ENCODE measurements around the gene ZNF862. TPM values are rescaled to one million over a fixed set of nuclear protein-coding genes. Genes with fewer than 3 reads are reported as not detected.

Gene ZNF862
- total RNA-seq, 1 donor from 2014 or later, result 22.8 TPM

GRCh38 chr7:149882248-149883047 lies 44.3 kb downstream of the ZNF862 start:
- Mint-ChIP-seq H3K4me3 (ENCODE audit: low read depth) (no peak overlapping the region), H3K27ac (peak overlapping the region; percentile 84), H3K9me3 (ENCODE audit: low read depth) (no peaks in the 10 kb centered on the region), H3K27me3 (no peaks in the 10 kb centered on the region), H3K36me3 (ENCODE audit: insufficient read depth) (no peaks in the 10 kb centered on the region), H3K4me1 (ENCODE audit: low read depth) (peaks cover 25% of the 10 kb centered on the region)
- no peak for DNase-seq (ENCODE audit: low spot score, unreplicated experiment)
- no peak for TF ChIP-seq CTCF (IDR thresholded peaks at IDR 0.05; ENCODE audit: unreplicated experiment)

GRCh38 chr7:149883048-149883438 lies 44.9 kb downstream of the ZNF862 start:
- no peak for TF ChIP-seq CTCF (IDR thresholded peaks at IDR 0.05; ENCODE audit: unreplicated experiment)
- Mint-ChIP-seq H3K9me3 (ENCODE audit: low read depth) (no peaks in the 10 kb centered on the region), H3K27me3 (no peaks in the 10 kb centered on the region), H3K27ac (no peak overlapping the region), H3K4me1 (ENCODE audit: low read depth) (peaks cover 25% of the 10 kb centered on the region), H3K4me3 (ENCODE audit: low read depth) (no peak overlapping the region), H3K36me3 (ENCODE audit: insufficient read depth) (no peaks in the 10 kb centered on the region)
- DNase-seq (ENCODE audit: low spot score, unreplicated experiment), result no peak

- no peaks in the 10 kb centered on the region for H3K27me3 Mint-ChIP-seq
- no peak for DNase-seq (ENCODE audit: low spot score, unreplicated experiment)
- H3K36me3 Mint-ChIP-seq (ENCODE audit: insufficient read depth), result no peaks in the 10 kb centered on the region
Measured at GRCh38 chr7:149883452-149883861, 45.3 kb downstream of the ZNF862 start.

GRCh38 chr7:149884016-149884415 lies 45.8 kb downstream of the ZNF862 start:
- no peak for TF ChIP-seq CTCF (IDR thresholded peaks at IDR 0.05; ENCODE audit: unreplicated experiment)
- Mint-ChIP-seq H3K4me1 (ENCODE audit: low read depth) (peaks cover 25% of the 10 kb centered on the region), H3K27me3 (no peaks in the 10 kb centered on the region), H3K4me3 (ENCODE audit: low read depth) (no peak overlapping the region), H3K36me3 (ENCODE audit: insufficient read depth) (no peaks in the 10 kb centered on the region), H3K27ac (no peak overlapping the region), H3K9me3 (ENCODE audit: low read depth) (no peaks in the 10 kb centered on the region)
- no peak for DNase-seq (ENCODE audit: low spot score, unreplicated experiment)

More at GRCh38 chr7:149883452-149883861, 45.3 kb downstream of the ZNF862 start:
- TF ChIP-seq CTCF (IDR thresholded peaks at IDR 0.05; ENCODE audit: unreplicated experiment), result peak; percentile 74
- Mint-ChIP-seq H3K4me1 (ENCODE audit: low read depth) (peaks cover 25% of the 10 kb centered on the region), H3K27ac (no peak overlapping the region), H3K9me3 (ENCODE audit: low read depth) (no peaks in the 10 kb centered on the region), H3K4me3 (ENCODE audit: low read depth) (no peak overlapping the region)

- Mint-ChIP-seq H3K27me3 (no peaks in the 10 kb centered on the region), H3K27ac (no peak overlapping the region), H3K9me3 (ENCODE audit: low read depth) (no peaks in the 10 kb centered on the region), H3K4me3 (ENCODE audit: low read depth) (no peak overlapping the region), H3K36me3 (ENCODE audit: insufficient read depth) (no peaks in the 10 kb centered on the region), H3K4me1 (ENCODE audit: low read depth) (peaks cover 25% of the 10 kb centered on the region)
- no peak for TF ChIP-seq CTCF (IDR thresholded peaks at IDR 0.05; ENCODE audit: unreplicated experiment)
- DNase-seq (ENCODE audit: low spot score, unreplicated experiment), result no peak
Measured at GRCh38 chr7:149884541-149884940, 46.4 kb downstream of the ZNF862 start.

Measured in progenitor cell of endocrine pancreas (in vitro differentiated cells).